ENCODE results near the gene TDP1. TPM values are rescaled to one million over a fixed set of nuclear protein-coding genes. Genes with fewer than 3 reads are reported as not detected.
"Not testable (repeated sequence)": the region's sequence is repeated elsewhere in the genome, so short reads cannot be mapped to it uniquely, and the experiment has no call there.

TDP1 gene
- total RNA-seq, 1 donor from 2014 or later = 13.6 TPM

GRCh38 chr14:90049390-90049789 lies 93.7 kb downstream of the TDP1 start:
- DNase-seq (ENCODE audit: low spot score) = no peak

GRCh38 chr14:90050271-90050670 lies 94.5 kb downstream of the TDP1 start:
- no peak for DNase-seq (ENCODE audit: low spot score)

- DNase-seq (ENCODE audit: low spot score) = no peak
Measured at GRCh38 chr14:90053044-90053443, 97.3 kb downstream of the TDP1 start.

- DNase-seq (ENCODE audit: low spot score) = no peak
Measured at GRCh38 chr14:90054803-90055202, 99.1 kb downstream of the TDP1 start.

- DNase-seq (ENCODE audit: low spot score) = no peak
Measured at GRCh38 chr14:90056826-90057225, 101.1 kb downstream of the TDP1 start.

- no peak for DNase-seq (ENCODE audit: low spot score)
Measured at GRCh38 chr14:90058876-90059458, 103.2 kb downstream of the TDP1 start.

- peak; percentile 19 for DNase-seq (ENCODE audit: low spot score)
Measured at GRCh38 chr14:90060312-90060964, 104.7 kb downstream of the TDP1 start.

GRCh38 chr14:90060965-90061684 lies 105.4 kb downstream of the TDP1 start:
- DNase-seq (ENCODE audit: low spot score) = no peak

GRCh38 chr14:90061685-90062126 lies 106.0 kb downstream of the TDP1 start, which contains the start of gene KCNK13:
Gene KCNK13 (plus strand): TSS chr14:90061994. CDS start chr14:90062206, 212 bp downstream.
- DNase-seq (ENCODE audit: low spot score) = no peak

- DNase-seq (ENCODE audit: low spot score) = no peak
Measured at GRCh38 chr14:90062127-90062794, 106.5 kb downstream of the TDP1 start.

- DNase-seq (ENCODE audit: low spot score) = no peak
Measured at GRCh38 chr14:90062822-90063539, 107.3 kb downstream of the TDP1 start.

- no peak for DNase-seq (ENCODE audit: low spot score)
Measured at GRCh38 chr14:90072350-90072749, 116.6 kb downstream of the TDP1 start.

- DNase-seq (ENCODE audit: low spot score) = no peak
Measured at GRCh38 chr14:90079576-90079975, 123.8 kb downstream of the TDP1 start.

- DNase-seq (ENCODE audit: low spot score) = peak; percentile 34
Measured at GRCh38 chr14:90087433-90087832, 131.7 kb downstream of the TDP1 start.

- no peak for DNase-seq (ENCODE audit: low spot score)
Measured at GRCh38 chr14:90088176-90088575, 132.4 kb downstream of the TDP1 start.

- DNase-seq (ENCODE audit: low spot score) = not testable (repeated sequence)
Measured at GRCh38 chr14:90089486-90089885, 133.8 kb downstream of the TDP1 start.

- DNase-seq (ENCODE audit: low spot score) = no peak
Measured at GRCh38 chr14:90091393-90091792, 135.7 kb downstream of the TDP1 start.

- DNase-seq (ENCODE audit: low spot score) = no peak
Measured at GRCh38 chr14:90093942-90094595, 138.3 kb downstream of the TDP1 start.

Measured in mucosa of gallbladder (tissue), 1 donor.